GM21576 (cell line): ENCODE measurements around the gene NFILZ.

Source experiments
- ATAC-seq: cut with Tn5 transposase; IDR thresholded peaks from one replicate; pipeline ENCODE4 v1.9.1; 2021; ENCODE audit warnings: mild to moderate bottlenecking, moderate library complexity; ENCODE audit not compliant: unreplicated experiment

The NFILZ gene

GRCh38 chr19:8641221-8641907 lies 10.9 kb downstream of the NFILZ start:
- no peak for ATAC-seq

GRCh38 chr19:8641908-8642547 lies 11.6 kb downstream of the NFILZ start:
- ATAC-seq, result no peak

GRCh38 chr19:8642561-8642960 lies 12.1 kb downstream of the NFILZ start:
- ATAC-seq, result no peak

- ATAC-seq, result no peak
Observed at GRCh38 chr19:8643860-8644653, 13.6 kb downstream of the NFILZ start.

- no peak for ATAC-seq
Observed at GRCh38 chr19:8648240-8648639, 17.8 kb downstream of the NFILZ start.

DNA sequence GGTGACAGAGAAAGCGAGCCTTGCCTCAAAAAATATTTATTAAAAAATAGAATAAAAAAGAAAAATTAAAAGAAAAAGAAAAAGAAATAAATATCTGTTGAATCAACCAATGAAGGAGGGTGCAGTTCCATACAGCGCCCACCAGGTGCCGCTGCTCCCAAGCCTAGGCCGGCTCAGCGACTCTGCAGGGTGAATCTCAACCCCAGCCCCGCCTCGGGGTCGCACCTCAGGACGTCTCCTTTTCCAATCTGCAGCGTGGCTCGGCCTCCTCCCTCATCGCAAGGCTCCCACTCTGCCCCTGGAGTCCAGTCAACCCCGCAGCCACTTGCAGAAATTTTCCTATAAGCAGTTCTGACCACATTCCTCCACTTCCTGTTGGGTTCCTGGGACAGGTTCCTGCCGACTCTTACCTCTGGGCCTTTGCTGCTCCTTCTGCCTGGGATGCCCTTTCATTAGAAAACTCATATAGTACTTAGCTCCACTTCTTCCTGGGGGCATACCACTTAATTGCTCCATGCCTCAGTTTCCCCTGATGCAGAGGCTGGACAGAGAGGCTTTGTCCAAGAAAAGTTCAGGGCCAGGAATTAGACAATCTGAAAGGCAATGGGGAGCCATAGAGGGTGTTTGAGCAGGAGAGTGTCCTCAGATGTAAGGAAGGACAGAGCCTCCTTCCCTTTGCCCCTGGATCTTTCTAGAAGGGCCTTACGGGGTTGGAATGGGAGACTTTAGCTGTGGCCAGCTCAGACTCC lies 24.3 kb downstream of the NFILZ start:
- no peak for ATAC-seq

DNA sequence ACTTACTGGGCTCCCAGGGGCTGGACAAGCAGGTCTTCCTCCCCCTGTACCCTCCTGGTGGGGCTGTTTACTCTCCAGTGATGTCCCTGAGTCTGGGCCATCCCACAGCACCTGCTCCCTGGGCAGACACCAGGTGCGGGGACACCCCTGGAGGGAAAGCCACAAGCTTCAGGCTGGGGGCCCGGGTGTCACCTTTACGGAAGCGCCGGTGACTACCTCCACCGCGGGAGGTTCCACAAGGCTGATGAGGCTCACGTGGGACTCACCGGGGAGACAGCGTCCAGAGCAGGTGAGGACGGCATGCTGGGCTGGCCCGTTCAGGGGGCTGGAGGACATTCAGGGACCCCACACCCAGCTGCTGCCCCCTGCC lies 24.9 kb downstream of the NFILZ start:
- no peak for ATAC-seq

GRCh38 chr19:8657869-8658268 lies 27.4 kb downstream of the NFILZ start:
- no peak for ATAC-seq

- no peak for ATAC-seq
Observed at GRCh38 chr19:8659905-8660304, 29.5 kb downstream of the NFILZ start.

DNA sequence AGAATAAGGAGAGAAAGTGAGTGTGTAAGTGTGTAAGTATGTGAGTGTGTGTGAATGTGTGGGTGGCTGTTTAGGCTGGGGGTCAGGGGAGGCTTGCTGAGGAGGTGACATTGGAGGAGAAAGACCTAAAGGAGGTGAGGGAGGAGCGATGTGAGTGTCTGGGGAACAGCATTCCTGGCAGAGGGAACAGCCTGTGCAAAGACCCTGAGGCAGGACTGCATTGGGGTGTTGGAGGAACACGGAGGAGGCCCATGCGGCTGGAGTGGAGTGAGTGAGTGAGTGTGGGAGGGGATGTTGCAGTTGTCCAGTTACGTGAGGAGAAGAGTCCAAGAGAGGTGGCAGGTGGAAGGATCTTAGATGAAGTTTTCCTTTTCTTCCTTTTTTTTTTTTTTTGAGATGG lies 31.8 kb downstream of the NFILZ start:
- no peak for ATAC-seq

DNA sequence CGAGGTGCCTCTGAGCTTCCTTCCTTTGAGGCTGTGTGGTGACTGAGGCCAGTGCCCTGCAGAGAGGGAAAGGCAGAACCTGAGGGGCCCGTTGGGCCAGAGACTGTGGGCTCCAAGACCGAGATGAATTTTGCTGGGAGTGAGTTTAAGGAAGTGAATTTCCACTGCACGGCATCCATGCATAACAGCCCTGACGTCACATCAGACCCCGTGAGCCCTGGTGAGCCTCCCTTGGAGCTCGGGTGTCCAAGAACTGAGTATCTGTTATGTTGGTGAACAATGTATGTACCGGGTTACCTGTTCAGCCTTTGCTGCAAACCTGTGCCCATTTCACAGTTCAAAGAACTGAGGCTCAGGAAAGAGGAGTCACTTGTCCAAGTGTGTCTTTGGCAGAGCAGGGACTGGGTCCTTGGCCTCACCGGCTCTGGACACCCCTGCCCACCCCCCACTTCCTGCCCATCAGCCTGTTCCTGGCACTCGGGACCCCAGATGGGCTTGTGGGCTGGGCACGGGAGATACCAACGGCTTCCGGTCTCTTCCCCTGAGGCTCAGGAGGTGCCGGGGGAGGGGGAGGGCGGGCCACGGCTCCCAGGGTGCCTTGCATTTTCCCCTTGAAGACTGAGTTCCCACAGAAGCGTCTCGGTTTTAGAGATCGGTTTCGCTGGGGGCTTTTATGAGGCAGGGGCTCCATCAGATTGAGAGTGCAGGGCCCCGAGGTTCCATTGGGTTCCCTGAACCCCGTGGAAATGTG lies 33.7 kb downstream of the NFILZ start:
- ATAC-seq, result no peak

DNA sequence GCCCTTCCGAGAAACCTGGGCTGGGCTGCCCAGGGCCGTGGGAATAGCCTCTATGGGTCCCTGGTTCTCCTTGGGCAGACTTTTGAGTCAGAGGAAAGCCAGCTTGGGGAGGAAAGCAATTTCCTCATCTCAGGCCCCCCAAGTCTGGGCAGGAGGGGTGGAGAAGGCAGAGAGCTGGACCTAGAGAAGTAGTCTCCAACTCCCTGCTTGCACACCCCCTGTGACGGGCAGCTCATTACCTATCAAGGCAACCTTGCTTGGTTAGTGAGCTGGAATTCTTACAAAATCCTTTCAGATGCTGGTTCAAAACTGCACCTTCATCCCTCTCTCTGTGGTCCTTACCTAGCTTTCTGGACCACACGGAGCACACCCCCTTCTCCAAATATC lies 34.2 kb downstream of the NFILZ start:
- ATAC-seq, result no peak

DNA sequence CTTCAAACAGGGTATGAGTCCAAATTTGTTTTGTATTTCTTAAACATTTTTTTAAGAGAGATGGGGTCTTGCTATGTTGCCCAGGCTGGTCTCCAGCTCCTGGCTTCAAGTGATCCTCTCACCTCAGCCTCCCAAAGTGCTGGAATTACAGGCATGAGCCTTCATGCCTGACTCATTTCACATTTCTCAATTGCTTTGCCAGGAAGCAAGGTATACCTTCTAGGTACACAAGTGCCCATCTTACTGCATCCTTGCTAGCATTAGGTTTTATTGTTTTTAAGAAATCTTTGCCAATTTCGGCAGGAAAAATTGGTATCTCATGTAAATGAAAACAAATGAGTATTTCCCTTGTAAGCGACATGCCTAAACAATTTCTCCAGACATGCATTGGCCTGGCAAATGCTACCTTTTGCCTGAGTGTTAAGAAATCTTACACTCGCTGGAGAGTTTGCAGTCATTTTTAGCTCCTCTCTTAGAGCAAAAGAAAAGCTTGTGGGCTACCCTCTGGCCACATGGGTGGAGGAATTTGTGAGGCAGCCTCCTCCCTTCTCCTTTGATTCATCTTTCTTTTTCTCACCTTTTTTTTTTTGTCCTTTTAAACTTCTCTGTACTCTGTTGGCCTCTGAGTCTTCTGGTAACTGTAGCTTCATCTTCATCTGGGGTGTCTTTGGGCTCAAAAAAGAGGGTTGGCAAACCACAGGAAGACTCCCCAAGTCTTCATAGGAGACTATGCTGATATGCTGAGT lies 35.2 kb downstream of the NFILZ start:
- no peak for ATAC-seq

DNA sequence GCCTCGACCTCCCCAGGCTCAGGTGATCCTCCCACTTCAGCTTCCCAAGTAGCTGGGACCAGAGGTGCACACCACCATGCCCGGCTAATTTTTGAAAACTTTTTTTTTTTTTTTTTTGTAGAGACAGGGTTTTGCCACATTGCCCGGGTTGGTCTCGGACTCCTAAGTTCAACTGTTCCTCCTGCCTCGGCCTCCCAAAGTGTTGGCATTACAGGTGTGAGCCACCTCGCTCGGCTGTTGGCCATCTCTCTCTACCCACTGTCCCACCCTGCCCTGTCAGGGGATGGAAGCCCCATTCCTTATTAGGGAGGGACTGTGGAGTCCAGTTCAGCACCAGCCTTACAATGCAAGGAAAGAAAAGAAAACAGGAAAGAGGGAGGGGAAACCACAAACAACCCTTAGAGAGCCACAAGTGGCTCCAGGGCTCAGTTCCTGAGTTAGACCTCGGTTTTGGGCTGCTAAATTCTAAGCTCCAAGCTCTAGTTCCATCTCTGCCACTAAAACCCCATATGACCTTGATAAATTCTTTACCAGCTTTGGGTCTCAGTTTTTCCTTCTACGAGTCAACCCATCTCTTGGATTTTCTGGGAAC lies 36.5 kb downstream of the NFILZ start:
- ATAC-seq, result no peak

- no peak for ATAC-seq
Observed at GRCh38 chr19:8673276-8673891, 43.0 kb downstream of the NFILZ start.

- ATAC-seq, result no peak
Observed at GRCh38 chr19:8675066-8675465, 44.6 kb downstream of the NFILZ start.

DNA sequence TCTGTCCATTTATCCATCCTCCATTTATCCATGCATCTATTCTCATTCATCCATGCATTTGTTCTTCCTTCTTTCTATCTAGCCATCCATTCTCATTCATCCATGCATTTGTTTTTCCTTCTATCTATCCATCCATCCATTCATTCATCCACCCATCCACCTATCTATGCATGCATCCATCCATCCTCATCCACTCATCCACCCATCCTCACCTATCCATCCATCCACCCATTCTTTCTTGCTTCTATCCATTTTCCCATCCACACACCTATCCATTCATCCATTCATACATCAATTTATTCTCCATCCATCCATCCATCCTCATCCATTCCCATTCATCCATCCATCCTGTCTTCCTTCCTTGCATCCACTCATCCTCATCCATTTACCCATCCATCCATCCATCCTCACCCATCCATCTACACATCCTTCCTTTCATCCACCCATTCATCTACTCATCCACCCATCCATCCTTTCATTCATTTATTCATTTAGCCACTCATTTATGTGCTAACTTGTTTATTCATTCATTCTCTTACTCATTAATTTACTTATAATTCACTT lies 47.9 kb downstream of the NFILZ start:
- no peak for ATAC-seq
